ENCODE results near the gene MAK.
"Not testable (repeated sequence)": the region's sequence is repeated elsewhere in the genome, so short reads cannot be mapped to it uniquely, and the experiment has no call there.

The MAK gene

GRCh38 chr6:10837995-10838793 is at the start of gene MAK:
MAK (minus strand) TSS chr6:10838539; CDS start chr6:10830648, 7,891 bp downstream.
- DNase-seq (ENCODE audit: low read depth, low spot score), result peak; percentile 43

- no peak for DNase-seq (ENCODE audit: low read depth, low spot score)
Observed at GRCh38 chr6:10886691-10887502, 48.6 kb upstream of the MAK start, which contains the start of gene SYCP2L. SYCP2L (plus strand) TSS chr6:10887052; CDS start chr6:10887127, 75 bp downstream.

- not testable (repeated sequence) for DNase-seq (ENCODE audit: low read depth, low spot score)
Observed at GRCh38 chr6:10886365-10886690, 48.0 kb upstream of the MAK start.

GRCh38 chr6:10884245-10884972 is 46.1 kb upstream of the MAK start:
- DNase-seq (ENCODE audit: low read depth, low spot score), result no peak

GRCh38 chr6:10883312-10884244 is 45.2 kb upstream of the MAK start:
- DNase-seq (ENCODE audit: low read depth, low spot score), result no peak

GRCh38 chr6:10882657-10883171 is 44.4 kb upstream of the MAK start:
- DNase-seq (ENCODE audit: low read depth, low spot score), result no peak

- not testable (repeated sequence) for DNase-seq (ENCODE audit: low read depth, low spot score)
Observed at GRCh38 chr6:10882253-10882630, 43.9 kb upstream of the MAK start.

- no peak for DNase-seq (ENCODE audit: low read depth, low spot score)
Observed at GRCh38 chr6:10880366-10880765, 42.0 kb upstream of the MAK start.

GRCh38 chr6:10877871-10878270 is 39.5 kb upstream of the MAK start:
- no peak for DNase-seq (ENCODE audit: low read depth, low spot score)

- no peak for DNase-seq (ENCODE audit: low read depth, low spot score)
Observed at GRCh38 chr6:10877012-10877411, 38.7 kb upstream of the MAK start.

- no peak for DNase-seq (ENCODE audit: low read depth, low spot score)
Observed at GRCh38 chr6:10875026-10875425, 36.7 kb upstream of the MAK start.

GRCh38 chr6:10874207-10874606 is 35.9 kb upstream of the MAK start:
- no peak for DNase-seq (ENCODE audit: low read depth, low spot score)

- no peak for DNase-seq (ENCODE audit: low read depth, low spot score)
Observed at GRCh38 chr6:10873374-10873773, 35.0 kb upstream of the MAK start.

- no peak for DNase-seq (ENCODE audit: low read depth, low spot score)
Observed at GRCh38 chr6:10867952-10868351, 29.6 kb upstream of the MAK start.

- DNase-seq (ENCODE audit: low read depth, low spot score), result not testable (repeated sequence)
Observed at GRCh38 chr6:10866709-10867108, 28.4 kb upstream of the MAK start.

- DNase-seq (ENCODE audit: low read depth, low spot score), result not testable (repeated sequence)
Observed at GRCh38 chr6:10863031-10863430, 24.7 kb upstream of the MAK start.

- DNase-seq (ENCODE audit: low read depth, low spot score), result no peak
Observed at GRCh38 chr6:10862361-10862760, 24.0 kb upstream of the MAK start.

GRCh38 chr6:10861086-10861485 is 22.7 kb upstream of the MAK start:
- no peak for DNase-seq (ENCODE audit: low read depth, low spot score)

GRCh38 chr6:10857259-10857658 is 18.9 kb upstream of the MAK start:
- no peak for DNase-seq (ENCODE audit: low read depth, low spot score)

- DNase-seq (ENCODE audit: low read depth, low spot score), result no peak
Observed at GRCh38 chr6:10854922-10855632, 16.7 kb upstream of the MAK start.

All from smooth muscle cell of the brain vasculature (primary cell).